Activated T-cell treated with anti-CD3 and anti-CD28 coated beads for 48 hours (primary cell): Measurements from ENCODE around the gene STRN.
"Not testable (repeated sequence)": the region's sequence is repeated elsewhere in the genome, so short reads cannot be mapped to it uniquely, and the experiment has no call there.

Experiments
- DNase-seq: peaks from one replicate; pipeline ENCODE4 v3.0.0-alpha.2; 2020; ENCODE audit warnings: low read depth

STRN gene

GRCh38 chr2:36839976-36840617, 126.2 kb downstream of the STRN start:
- no peak for DNase-seq

GRCh38 chr2:36834731-36835524, 131.4 kb downstream of the STRN start:
- no peak for DNase-seq

- no peak for DNase-seq
These were observed 132.1 kb downstream of the STRN start for GRCh38 chr2:36834203-36834602.

GRCh38 chr2:36831185-36831584, 135.2 kb downstream of the STRN start:
- DNase-seq = no peak

GRCh38 chr2:36824683-36825082, 141.7 kb downstream of the STRN start:
- not testable (repeated sequence) for DNase-seq

- no peak for DNase-seq
These were observed 142.1 kb downstream of the STRN start for GRCh38 chr2:36824273-36824672.

GRCh38 chr2:36823862-36824261, 142.5 kb downstream of the STRN start:
- DNase-seq = no peak

GRCh38 chr2:36820942-36821605, 145.3 kb downstream of the STRN start:
- no peak for DNase-seq

- DNase-seq = no peak
These were observed 147.1 kb downstream of the STRN start for GRCh38 chr2:36819095-36819711.

GRCh38 chr2:36818542-36818941, 147.8 kb downstream of the STRN start:
- DNase-seq = no peak

- no peak for DNase-seq
These were observed 154.1 kb downstream of the STRN start for GRCh38 chr2:36812196-36812595.

- no peak for DNase-seq
These were observed 155.3 kb downstream of the STRN start for GRCh38 chr2:36811071-36811470.

GRCh38 chr2:36809069-36809445, 157.3 kb downstream of the STRN start:
- no peak for DNase-seq

GRCh38 chr2:36808386-36809068, 157.8 kb downstream of the STRN start:
- DNase-seq = no peak

- DNase-seq = no peak
These were observed 159.0 kb downstream of the STRN start for GRCh38 chr2:36807223-36807886.

GRCh38 chr2:36805635-36806224, 160.6 kb downstream of the STRN start:
- DNase-seq = no peak

GRCh38 chr2:36802952-36803351, 163.4 kb downstream of the STRN start:
- DNase-seq = no peak

- DNase-seq = no peak
These were observed 165.2 kb downstream of the STRN start for GRCh38 chr2:36801088-36801487.

GRCh38 chr2:36800381-36800780, 166.0 kb downstream of the STRN start:
- peak; percentile 52 for DNase-seq

GRCh38 chr2:36798724-36799123, 167.6 kb downstream of the STRN start:
- no peak for DNase-seq
